Sigmoid colon (tissue), 7 donors: ENCODE results near the gene FOXN3. TPM values are rescaled to one million over a fixed set of nuclear protein-coding genes. Genes with fewer than 3 reads are reported as not detected.

ENCODE experiments used
- DNase-seq: peaks from one replicate; pipeline ENCODE4 v3.0.0-alpha.2; 2019
- H3K27ac ChIP-seq, 4 donors: fragments of 200-600 bp; sonication (generic); one replicate each; pipeline ENCODE4 v1.5.1; 2016 to 2019; ENCODE audit warnings: mild to moderate bottlenecking in 1 of 4
- H3K27me3 ChIP-seq, 3 donors: fragments of 200-600 bp; sonication (generic); one replicate each; pipeline ENCODE4 v1.5.1; 2019; ENCODE audit warnings: mild to moderate bottlenecking in 1 of 3
- H3K36me3 ChIP-seq, 4 donors: fragments of 200-600 bp; sonication (generic); one replicate each; pipeline ENCODE4 v1.5.1; 2016 to 2019
- H3K4me1 ChIP-seq, 4 donors: fragments of 200-600 bp; sonication (generic); one replicate each; pipeline ENCODE4 v1.5.1; 2017 to 2019
- H3K4me3 ChIP-seq, 4 donors: fragments of 200-600 bp; sonication (generic); one replicate each; pipeline ENCODE4 v1.5.1; 2017 to 2019; ENCODE audit warnings: mild to moderate bottlenecking in 2 of 4, moderate library complexity in 1 of 4
- H3K9me3 ChIP-seq, 4 donors: fragments of 200-600 bp in 3 of 4; sonication (generic) in 3 of 4; one replicate each; pipeline versions ENCODE4 v1.5.1 to v1.6.1; 2013 to 2019
- CTCF ChIP-seq, 4 experiments: fragments of 450-650 bp in 3 of 4; fragments of 200-600 bp in 1 of 4; IDR thresholded peaks; one replicate each; pipeline ENCODE4 v1.5.1; 2016 to 2019; ENCODE audit warnings: antibody characterized with exemption in 4 of 4, mild to moderate bottlenecking in 3 of 4, moderate library complexity in 2 of 4
- EP300 ChIP-seq, 4 donors: sonication (generic); formaldehyde crosslinking; IDR thresholded peaks; one replicate each; pipeline ENCODE4 v1.6.1; 2017; ENCODE audit warnings: antibody characterized with exemption in 4 of 4
- POLR2A ChIP-seq, 2 donors: fragments of 450-650 bp; IDR thresholded peaks; one replicate each; pipeline ENCODE4 v1.6.1; 2016; ENCODE audit warnings: antibody characterized with exemption in 2 of 2, mild to moderate bottlenecking in 2 of 2, moderate library complexity in 2 of 2
- POLR2AphosphoS5 ChIP-seq, 4 donors: sonication (generic); formaldehyde crosslinking; IDR thresholded peaks; one replicate each; pipeline ENCODE4 v1.6.1; 2017; ENCODE audit warnings: antibody characterized with exemption in 4 of 4
- WGBS, 2 donors: extraction: QIAGEN DNeasy Blood & Tissue Kit; methylation state at CpG; one replicate each; pipeline ENCODE4 v1.1.7; 2013; 5-methylcytosine and 5-hydroxymethylcytosine counted together
- intact Hi-C: fragments of 100-400 bp; cut with DNase I; formaldehyde crosslinking; loops from one replicate; pipeline ENCODE4 v1.15.1; 2023
- polyA plus RNA-seq, 3 donors: library from polyadenylated mRNA; stranded (reverse); fragments of 200-250 nt; gene quantifications; one replicate each; pipeline ENCODE4 v1.2.3, GENCODE V29; 2013
- total RNA-seq, 4 donors: library from RNA; depleted of rRNA; stranded (reverse); fragments of >200 nt; gene quantifications; one replicate each; pipeline ENCODE4 v1.1.0, GENCODE V29; 2016
- donor health status: healthy with polysubstance abuse.
- donor health status: Bipolar disorder and iron deficiency.
- donor health status: healthy.

FOXN3 gene
- total and polyA plus RNA-seq, 7 donors, result 24.6 to 146 (median 104) TPM

DNA sequence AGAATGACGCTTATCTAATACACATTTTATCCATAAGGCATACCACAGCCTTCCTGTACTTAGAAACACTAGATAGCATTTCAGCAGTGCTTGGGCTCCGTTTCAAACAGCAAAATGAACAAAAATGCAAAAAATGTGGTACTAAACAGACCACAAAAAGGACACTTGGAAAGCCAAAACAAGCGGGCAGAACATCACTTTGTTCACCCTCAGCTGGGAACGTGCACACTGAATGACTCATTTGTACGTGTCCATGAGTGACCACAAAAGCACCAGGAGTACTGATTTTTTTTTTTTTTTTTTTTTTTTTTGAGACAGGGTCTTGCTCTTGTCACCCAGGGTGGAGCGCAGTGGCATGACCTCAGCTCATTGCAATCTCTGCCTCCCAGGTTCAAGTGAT lies 8.9 kb upstream of the FOXN3 start:
- TF ChIP-seq POLR2AphosphoS5 (IDR thresholded peaks at IDR 0.05) (no peak), CTCF (IDR thresholded peaks at IDR 0.05) (no peak), POLR2A (IDR thresholded peaks at IDR 0.05) (no peak), EP300 (IDR thresholded peaks at IDR 0.05) (no peak)
- WGBS, 2 donors, result 71 to 84% methylated on average over 6 of the region's 6 CpGs
- intact Hi-C loops, result no loop called here
- Histone ChIP-seq H3K4me1 (peaks cover 0 to 33% (median 30%) of the 10 kb centered on the region in 4 donors), H3K36me3 (no peaks in the 10 kb centered on the region), H3K4me3 (no peak overlapping the region), H3K27me3 (no peaks in the 10 kb centered on the region), H3K27ac (no peak overlapping the region), H3K9me3 (no peaks in the 10 kb centered on the region)
- peak; percentile 61 for DNase-seq

DNA sequence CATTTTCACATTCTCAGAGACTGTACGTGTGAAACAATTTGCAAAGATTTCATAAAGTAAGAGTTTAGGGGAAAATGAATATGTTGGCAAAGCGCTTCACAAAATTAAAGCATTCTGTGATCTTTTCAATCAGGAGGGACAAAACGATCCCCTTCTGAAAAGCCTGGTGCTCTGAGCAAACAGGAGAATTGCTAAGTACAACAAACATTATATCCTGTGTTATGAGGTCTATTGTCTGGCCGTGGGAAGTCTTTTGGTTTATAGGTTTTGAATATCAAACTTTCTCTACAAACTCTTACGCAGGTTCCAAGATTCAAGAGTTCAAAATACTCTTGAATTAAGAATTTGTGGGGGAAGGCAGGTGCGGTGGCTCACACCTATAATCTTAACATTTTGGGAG lies 7.2 kb upstream of the FOXN3 start:
- intact Hi-C loops, result no loop called here
- TF ChIP-seq EP300 (IDR thresholded peaks at IDR 0.05), result no peak
- TF ChIP-seq CTCF (IDR thresholded peaks at IDR 0.05), result no peak
- TF ChIP-seq POLR2AphosphoS5 (IDR thresholded peaks at IDR 0.05), result no peak
- no peak for TF ChIP-seq POLR2A (IDR thresholded peaks at IDR 0.05)
- WGBS, 2 donors, result 40 to 75% methylated on average over 6 of the region's 6 CpGs
- no peak for DNase-seq
- no peak overlapping the region for H3K4me3 ChIP-seq
- no peaks in the 10 kb centered on the region for H3K36me3 ChIP-seq
- H3K4me1 ChIP-seq, result peaks cover 0 to 16% (median 13%) of the 10 kb centered on the region in 4 donors
- no peaks in the 10 kb centered on the region for H3K9me3 ChIP-seq
- H3K27me3 ChIP-seq, result no peaks in the 10 kb centered on the region
- no peak overlapping the region for H3K27ac ChIP-seq

DNA sequence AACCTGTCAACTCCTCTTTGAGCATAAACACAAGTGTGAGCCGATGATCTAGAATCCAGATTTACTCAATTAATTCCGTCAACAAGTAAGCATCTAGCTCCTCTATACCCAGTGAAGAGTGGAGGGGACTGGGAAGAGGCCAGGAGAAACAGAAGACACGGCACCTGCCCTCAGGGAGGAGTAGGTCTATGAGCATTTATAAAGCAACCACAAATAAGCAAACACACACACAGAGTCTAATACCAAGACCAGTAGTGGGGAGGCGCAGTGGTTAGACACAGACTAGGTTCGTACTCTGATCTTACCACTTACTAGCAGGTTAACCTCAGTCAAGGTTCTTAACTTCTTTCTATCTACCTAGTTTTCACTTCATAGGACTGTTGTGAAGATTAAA lies 5.9 kb upstream of the FOXN3 start:
- TF ChIP-seq POLR2A (IDR thresholded peaks at IDR 0.05) (no peak), POLR2AphosphoS5 (IDR thresholded peaks at IDR 0.05) (no peak), CTCF (IDR thresholded peaks at IDR 0.05) (no peak), EP300 (IDR thresholded peaks at IDR 0.05) (no peak)
- WGBS, 2 donors, result 20 to 62% methylated on average over 5 of the region's 5 CpGs
- intact Hi-C loops, result no loop called here
- peak; percentile 28 for DNase-seq
- H3K9me3 ChIP-seq, result no peaks in the 10 kb centered on the region
- no peak overlapping the region for H3K27ac ChIP-seq
- H3K27me3 ChIP-seq, result no peaks in the 10 kb centered on the region
- H3K36me3 ChIP-seq, result no peaks in the 10 kb centered on the region
- peaks cover 0 to 12% (median 8%) of the 10 kb centered on the region in 4 donors for H3K4me1 ChIP-seq
- no peak overlapping the region for H3K4me3 ChIP-seq

- H3K4me1 ChIP-seq, result peaks cover 0 to 15% (median 7%) of the 10 kb centered on the region in 4 donors
- peak; percentile 41 for DNase-seq
- TF ChIP-seq POLR2AphosphoS5 (IDR thresholded peaks at IDR 0.05), result no peak
- TF ChIP-seq EP300 (IDR thresholded peaks at IDR 0.05), result no peak
- TF ChIP-seq POLR2A (IDR thresholded peaks at IDR 0.05), result no peak
- TF ChIP-seq CTCF (IDR thresholded peaks at IDR 0.05), result no peak
- intact Hi-C loops, result no loop called here
- no peak overlapping the region for H3K4me3 ChIP-seq
- H3K36me3 ChIP-seq, result no peaks in the 10 kb centered on the region
- 26 to 71% methylated on average over 11 of the region's 11 CpGs for WGBS, 2 donors
- no peak overlapping the region for H3K27ac ChIP-seq
- H3K9me3 ChIP-seq, result no peaks in the 10 kb centered on the region
- no peaks in the 10 kb centered on the region for H3K27me3 ChIP-seq
These were observed 5.3 kb upstream of the FOXN3 start for GRCh38 chr14:89422181-89422951.
